Fibroblast of mammary gland (primary cell): Measurements from ENCODE around the gene CYTIP.
A peak's percentile ranks its signal among the peaks of the same experiment; 100 is the strongest.
"Not testable (repeated sequence)": the region's sequence is repeated elsewhere in the genome, so short reads cannot be mapped to it uniquely, and the experiment has no call there.

Experiments
- DNase-seq: peaks from one replicate; pipeline ENCODE4 v3.0.0-alpha.2; 2010; ENCODE audit warnings: low read depth
- H3K4me3 ChIP-seq: 2 replicates; pipeline ENCODE4 v1.5.1; 2011; ENCODE audit warnings: low read depth, mild to moderate bottlenecking, low read length, moderate library complexity; ENCODE audit not compliant: control insufficient read depth
- CTCF ChIP-seq: conservative IDR thresholded peaks from 2 replicates; pipeline ENCODE4 v1.5.1; 2011; ENCODE audit warnings: low read depth, low read length, inconsistent platforms; ENCODE audit not compliant: control insufficient read depth, insufficient read depth

Gene CYTIP

GRCh38 chr2:157411624-157412336 is 32.1 kb downstream of the CYTIP start:
- DNase-seq: no peak
- no peak for TF ChIP-seq CTCF
- no peak overlapping the region for H3K4me3 ChIP-seq

- DNase-seq, H3K4me3 ChIP-seq: not testable (repeated sequence)
These were observed 38.5 kb downstream of the CYTIP start for GRCh38 chr2:157405398-157405797.

GRCh38 chr2:157404363-157404762 is 39.5 kb downstream of the CYTIP start:
- DNase-seq: peak; percentile 12
- H3K4me3 ChIP-seq: no peak overlapping the region
- no peak for TF ChIP-seq CTCF

GRCh38 chr2:157402801-157403485 is 40.9 kb downstream of the CYTIP start:
- H3K4me3 ChIP-seq, DNase-seq: not testable (repeated sequence)

GRCh38 chr2:157395811-157396210 is 48.1 kb downstream of the CYTIP start:
- no peak for DNase-seq
- H3K4me3 ChIP-seq: no peak overlapping the region
- TF ChIP-seq CTCF: no peak

- no peak for TF ChIP-seq CTCF
- no peak for DNase-seq
These were observed 49.0 kb downstream of the CYTIP start for GRCh38 chr2:157394928-157395327.

GRCh38 chr2:157393348-157393747 is 50.5 kb downstream of the CYTIP start:
- H3K4me3 ChIP-seq: no peak overlapping the region
- no peak for TF ChIP-seq CTCF
- no peak for DNase-seq

More at GRCh38 chr2:157394928-157395327, 49.0 kb downstream of the CYTIP start:
- no peak overlapping the region for H3K4me3 ChIP-seq
